Keratinocyte (primary cell): ENCODE measurements around the gene ASAH2. TPM values are rescaled to one million over a fixed set of nuclear protein-coding genes. Genes with fewer than 3 reads are reported as not detected.

ENCODE experiments used
- DNase-seq: peaks from one replicate; pipeline ENCODE4 v3.0.0-alpha.2; 2011; ENCODE audit warnings: low read depth, missing footprints, low spot score
- FAIRE-seq: peaks from 2 replicates; lab custom pipeline; 2011; peaks lifted over from hg19 to GRCh38; lab: Jason Lieb, UNC
- H2AFZ ChIP-seq: 2 replicates; pipeline ENCODE4 v1.6.0; 2012; ENCODE audit warnings: low read length, control low read depth, inconsistent platforms; ENCODE audit not compliant: control insufficient read depth
- H3K27ac ChIP-seq: 2 replicates; pipeline ENCODE4 v1.5.1; 2011; ENCODE audit warnings: low read length; ENCODE audit not compliant: control insufficient read depth, insufficient read depth
- H3K27me3 ChIP-seq: 3 replicates; pipeline ENCODE4 v1.6.0; 2011; ENCODE audit warnings: low read length; ENCODE audit not compliant: control insufficient read depth, insufficient read depth; ENCODE audit errors: extremely low read depth
- H3K36me3 ChIP-seq, 2 experiments: 2 replicates in 1 of 2; 3 replicates in 1 of 2; pipeline ENCODE4 v1.5.1; 2011; ENCODE audit warnings: low read length in 2 of 2, mild to moderate bottlenecking in 1 of 2; ENCODE audit not compliant: control insufficient read depth in 2 of 2, insufficient read depth in 2 of 2; ENCODE audit errors: extremely low read depth in 1 of 2
- H3K4me1 ChIP-seq: 3 replicates; pipeline ENCODE4 v1.5.1; 2011; ENCODE audit warnings: low read length; ENCODE audit not compliant: control insufficient read depth, insufficient read depth; ENCODE audit errors: extremely low read depth
- H3K4me2 ChIP-seq: 3 replicates; pipeline ENCODE4 v1.6.0; 2011; ENCODE audit warnings: low read depth, low read length; ENCODE audit not compliant: control insufficient read depth, insufficient read depth; ENCODE audit errors: extremely low read depth
- H3K4me3 ChIP-seq, 3 experiments: fragments of 200-600 bp in 1 of 3; sonication (generic) in 1 of 3; 2 replicates in 2 of 3; 3 replicates in 1 of 3; pipeline ENCODE4 v1.5.1; 2011 to 2016; ENCODE audit warnings: low read length in 3 of 3, mild to moderate bottlenecking in 3 of 3, control low read depth in 2 of 3, inconsistent platforms in 1 of 3, low read depth in 1 of 3, mixed read lengths in 1 of 3, mixed run types in 1 of 3, moderate library complexity in 1 of 3; ENCODE audit not compliant: control insufficient read depth in 2 of 3, insufficient read depth in 2 of 3; ENCODE audit errors: extremely low read depth in 1 of 3
- H3K79me2 ChIP-seq: 2 replicates; pipeline ENCODE4 v1.6.0; 2012; ENCODE audit warnings: low read length; ENCODE audit not compliant: control insufficient read depth, insufficient read depth
- H3K9ac ChIP-seq: 3 replicates; pipeline ENCODE4 v1.6.0; 2011; ENCODE audit warnings: low read length; ENCODE audit not compliant: control insufficient read depth, insufficient read depth; ENCODE audit errors: extremely low read depth
- H3K9me1 ChIP-seq: 3 replicates; pipeline ENCODE4 v1.6.0; 2011; ENCODE audit warnings: low read length; ENCODE audit not compliant: control insufficient read depth, insufficient read depth; ENCODE audit errors: extremely low read depth
- H3K9me3 ChIP-seq: 2 replicates; pipeline ENCODE4 v1.5.1; 2012; ENCODE audit warnings: low read depth, low read length; ENCODE audit not compliant: control insufficient read depth
- H4K20me1 ChIP-seq: 3 replicates; pipeline ENCODE4 v1.6.0; 2011; ENCODE audit warnings: low read length; ENCODE audit not compliant: control insufficient read depth, insufficient read depth; ENCODE audit errors: extremely low read depth
- EZH2 ChIP-seq: IDR thresholded peaks from one replicate; pipeline ENCODE4 v1.6.1; 2012; ENCODE audit warnings: inconsistent platforms, mild to moderate bottlenecking, low read length, moderate library complexity
- dilution Hi-C: fragments of 300-500 bp; cut with MboI; formaldehyde crosslinking; loops from one replicate; pipeline ENCODE4 v1.7.0; 2020; ENCODE audit warnings: low sequenced_read_pairs; ENCODE audit not compliant: extremely low pct_ligation_motif_present
- polyA plus RNA-seq, 5 experiments: library from polyadenylated mRNA; depleted of rRNA in 3 of 5; stranded (reverse) in 3 of 5; stranded (forward) in 1 of 5; unstranded in 1 of 5; fragments of >200 nt; gene quantifications; 1 replicate in 1 of 5; 2 replicates in 3 of 5; 3 replicates in 1 of 5; pipeline versions ENCODE4 v1.2.1 to v1.2.3, GENCODE V29; 2011 to 2012; ENCODE audit warnings: missing spikeins in 2 of 5, low read depth in 1 of 5, low replicate concordance in 1 of 5
- TF ChIP-seq, protein P1 (sequence below), 3 experiments: IDR thresholded peaks in 1 of 3; conservative IDR thresholded peaks in 1 of 3; optimal IDR thresholded peaks in 1 of 3; 2 replicates in 2 of 3; 3 replicates in 1 of 3; pipeline versions ENCODE3 to v1.5.1; 2011; ENCODE audit warnings: low read length in 3 of 3, mild to moderate bottlenecking in 3 of 3, moderate library complexity in 2 of 3, control low read depth in 1 of 3, inconsistent platforms in 1 of 3; ENCODE audit not compliant: insufficient read depth in 2 of 3; ENCODE audit errors: extremely low read depth in 1 of 3

ASAH2 gene
- polyA plus RNA-seq, 1 donor (not counting 4 experiments of a cell fraction or from before 2014, with no cell fraction given): 4.7 TPM

DNA sequence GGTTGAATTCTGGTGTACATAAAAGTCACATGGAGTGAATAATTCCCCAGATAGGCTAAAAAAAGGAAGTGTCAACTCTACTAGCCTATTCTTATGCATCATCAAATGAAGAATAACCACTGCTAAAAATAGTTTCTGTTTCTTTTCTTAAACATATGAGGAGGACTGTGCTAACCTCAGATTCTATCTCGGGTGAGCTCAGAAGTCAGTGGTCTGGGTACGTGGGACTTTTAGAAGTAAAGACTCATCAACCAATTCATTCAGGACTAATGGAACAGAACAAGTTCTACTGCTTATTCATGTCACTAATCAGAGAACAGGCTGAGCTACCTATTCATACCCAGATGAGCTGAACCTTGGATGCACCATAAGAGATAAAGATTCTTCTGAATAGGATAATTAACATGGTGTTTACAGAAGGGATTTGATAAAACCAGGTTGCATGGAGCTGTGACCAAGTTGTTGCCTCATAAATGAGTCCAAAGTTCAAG, 9.5 kb upstream of the ASAH2 start:
- H3K79me2 ChIP-seq: no peaks in the 10 kb centered on the region
- H3K36me3 ChIP-seq: no peaks in the 10 kb centered on the region
- FAIRE-seq (no peak), DNase-seq (no peak)
- no peak overlapping the region for H3K4me3 ChIP-seq
- no peaks in the 10 kb centered on the region for H3K9me3 ChIP-seq
- H3K27ac ChIP-seq: no peak overlapping the region
- no peak overlapping the region for H3K4me2 ChIP-seq
- H4K20me1 ChIP-seq: no peaks in the 10 kb centered on the region
- no peak for TF ChIP-seq EZH2
- TF ChIP-seq, protein P1, sequence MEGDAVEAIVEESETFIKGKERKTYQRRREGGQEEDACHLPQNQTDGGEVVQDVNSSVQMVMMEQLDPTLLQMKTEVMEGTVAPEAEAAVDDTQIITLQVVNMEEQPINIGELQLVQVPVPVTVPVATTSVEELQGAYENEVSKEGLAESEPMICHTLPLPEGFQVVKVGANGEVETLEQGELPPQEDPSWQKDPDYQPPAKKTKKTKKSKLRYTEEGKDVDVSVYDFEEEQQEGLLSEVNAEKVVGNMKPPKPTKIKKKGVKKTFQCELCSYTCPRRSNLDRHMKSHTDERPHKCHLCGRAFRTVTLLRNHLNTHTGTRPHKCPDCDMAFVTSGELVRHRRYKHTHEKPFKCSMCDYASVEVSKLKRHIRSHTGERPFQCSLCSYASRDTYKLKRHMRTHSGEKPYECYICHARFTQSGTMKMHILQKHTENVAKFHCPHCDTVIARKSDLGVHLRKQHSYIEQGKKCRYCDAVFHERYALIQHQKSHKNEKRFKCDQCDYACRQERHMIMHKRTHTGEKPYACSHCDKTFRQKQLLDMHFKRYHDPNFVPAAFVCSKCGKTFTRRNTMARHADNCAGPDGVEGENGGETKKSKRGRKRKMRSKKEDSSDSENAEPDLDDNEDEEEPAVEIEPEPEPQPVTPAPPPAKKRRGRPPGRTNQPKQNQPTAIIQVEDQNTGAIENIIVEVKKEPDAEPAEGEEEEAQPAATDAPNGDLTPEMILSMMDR (optimal IDR thresholded peaks at IDR 0.05 in 1 of 3, IDR thresholded peaks at IDR 0.05 in 1 of 3, conservative IDR thresholded peaks at IDR 0.05 in 1 of 3; ENCODE audit: extremely low read depth in 1 of 3, insufficient read depth in 2 of 3, low read length in 3 of 3): no peak
- no peaks in the 10 kb centered on the region for H3K9me1 ChIP-seq
- H3K4me1 ChIP-seq: no peaks in the 10 kb centered on the region
- no peak overlapping the region for H3K9ac ChIP-seq
- no peak overlapping the region for H2AFZ ChIP-seq
- dilution Hi-C loops: no loop called here
- H3K27me3 ChIP-seq: peaks cover 8% of the 10 kb centered on the region

DNA sequence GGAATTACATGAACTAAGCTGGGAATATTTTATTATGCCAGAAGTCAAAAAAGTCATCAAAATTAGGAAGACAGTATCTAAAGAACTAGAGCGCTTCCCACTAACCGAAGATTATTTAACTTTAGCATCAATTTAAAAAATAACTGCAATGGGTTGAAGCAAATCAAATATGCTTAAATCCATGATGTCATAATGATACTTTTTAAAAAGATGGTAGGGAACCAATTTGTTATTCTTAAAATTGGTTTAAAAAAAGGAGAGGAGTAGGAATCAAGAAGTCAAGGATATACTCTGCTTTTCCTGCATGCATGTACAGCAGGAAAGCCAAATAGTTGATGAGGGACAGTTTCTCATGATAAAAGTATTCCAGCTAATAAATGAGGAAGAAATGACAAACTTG, 3.2 kb upstream of the ASAH2 start:
- Histone ChIP-seq H3K9me3 (no peaks in the 10 kb centered on the region), H2AFZ (no peak overlapping the region), H3K9ac (no peak overlapping the region), H3K36me3 (no peaks in the 10 kb centered on the region), H3K4me2 (no peak overlapping the region), H3K9me1 (no peaks in the 10 kb centered on the region), H3K4me3 (no peak overlapping the region), H3K27me3 (peaks cover 14% of the 10 kb centered on the region), H3K79me2 (no peaks in the 10 kb centered on the region), H3K27ac (no peak overlapping the region), H4K20me1 (no peaks in the 10 kb centered on the region), H3K4me1 (no peaks in the 10 kb centered on the region)
- DNase-seq (no peak), FAIRE-seq (no peak)
- dilution Hi-C loops: no loop called here
- TF ChIP-seq EZH2: no peak
